Testis (tissue), 2 donors: ENCODE data around the gene ECI1.

Source experiments
- POLR2A ChIP-seq: fragments of 450-650 bp; IDR thresholded peaks from one replicate; pipeline ENCODE4 v1.6.1; 2017; ENCODE audit warnings: antibody characterized with exemption, mild to moderate bottlenecking, moderate library complexity
- TF ChIP-seq, protein P1 (sequence below), 3 experiments: fragments of 450-650 bp in 2 of 3; fragments of 200-600 bp in 1 of 3; sonication (generic) in 1 of 3; IDR thresholded peaks; one replicate each; pipeline ENCODE4 v1.5.1; 2016 to 2019; ENCODE audit warnings: antibody characterized with exemption in 3 of 3, mild to moderate bottlenecking in 2 of 3, moderate library complexity in 1 of 3

- TF ChIP-seq, protein P1, sequence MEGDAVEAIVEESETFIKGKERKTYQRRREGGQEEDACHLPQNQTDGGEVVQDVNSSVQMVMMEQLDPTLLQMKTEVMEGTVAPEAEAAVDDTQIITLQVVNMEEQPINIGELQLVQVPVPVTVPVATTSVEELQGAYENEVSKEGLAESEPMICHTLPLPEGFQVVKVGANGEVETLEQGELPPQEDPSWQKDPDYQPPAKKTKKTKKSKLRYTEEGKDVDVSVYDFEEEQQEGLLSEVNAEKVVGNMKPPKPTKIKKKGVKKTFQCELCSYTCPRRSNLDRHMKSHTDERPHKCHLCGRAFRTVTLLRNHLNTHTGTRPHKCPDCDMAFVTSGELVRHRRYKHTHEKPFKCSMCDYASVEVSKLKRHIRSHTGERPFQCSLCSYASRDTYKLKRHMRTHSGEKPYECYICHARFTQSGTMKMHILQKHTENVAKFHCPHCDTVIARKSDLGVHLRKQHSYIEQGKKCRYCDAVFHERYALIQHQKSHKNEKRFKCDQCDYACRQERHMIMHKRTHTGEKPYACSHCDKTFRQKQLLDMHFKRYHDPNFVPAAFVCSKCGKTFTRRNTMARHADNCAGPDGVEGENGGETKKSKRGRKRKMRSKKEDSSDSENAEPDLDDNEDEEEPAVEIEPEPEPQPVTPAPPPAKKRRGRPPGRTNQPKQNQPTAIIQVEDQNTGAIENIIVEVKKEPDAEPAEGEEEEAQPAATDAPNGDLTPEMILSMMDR (IDR thresholded peaks at IDR 0.05), result no peak
- no peak for TF ChIP-seq POLR2A
Observed at GRCh38 chr16:2273484-2273883, 22.1 kb upstream of the ECI1 start.
